Activated naive CD8-positive, alpha-beta T cell treated with anti-CD3 and anti-CD28 coated beads, Interleukin-2, amount 50 U/mL, for 16 hours (primary cell): Measurements from ENCODE around the gene MAPKAP1.
"Not testable (repeated sequence)": the region's sequence is repeated elsewhere in the genome, so short reads cannot be mapped to it uniquely, and the experiment has no call there.

Experiments
- DNase-seq: peaks from one replicate; pipeline ENCODE4 v3.0.0-alpha.2; 2020; ENCODE audit warnings: low read depth, low spot score

The MAPKAP1 gene

GRCh38 chr9:125730168-125730567 is 23.2 kb upstream of the MAPKAP1 start:
- no peak for DNase-seq

- DNase-seq, result no peak
Observed at GRCh38 chr9:125726456-125727132, 19.6 kb upstream of the MAPKAP1 start.

GRCh38 chr9:125707472-125707804 is 430 bp upstream of the MAPKAP1 start:
- DNase-seq, result no peak

GRCh38 chr9:125705893-125706292 is 1.1 kb downstream of the MAPKAP1 start:
- no peak for DNase-seq

GRCh38 chr9:125703662-125704061 is 3.3 kb downstream of the MAPKAP1 start:
- DNase-seq, result no peak

- no peak for DNase-seq
Observed at GRCh38 chr9:125701351-125701750, 5.7 kb downstream of the MAPKAP1 start.

- DNase-seq, result no peak
Observed at GRCh38 chr9:125700791-125701190, 6.2 kb downstream of the MAPKAP1 start.

GRCh38 chr9:125699870-125700269 is 7.1 kb downstream of the MAPKAP1 start:
- DNase-seq, result no peak

- DNase-seq, result no peak
Observed at GRCh38 chr9:125696106-125696647, 10.8 kb downstream of the MAPKAP1 start.

- DNase-seq, result not testable (repeated sequence)
Observed at GRCh38 chr9:125695548-125695947, 11.5 kb downstream of the MAPKAP1 start.

- DNase-seq, result no peak
Observed at GRCh38 chr9:125694478-125694877, 12.5 kb downstream of the MAPKAP1 start.

- DNase-seq, result not testable (repeated sequence)
Observed at GRCh38 chr9:125693492-125693891, 13.5 kb downstream of the MAPKAP1 start.

- DNase-seq, result no peak
Observed at GRCh38 chr9:125691869-125692268, 15.1 kb downstream of the MAPKAP1 start.

GRCh38 chr9:125690679-125691078 is 16.3 kb downstream of the MAPKAP1 start:
- DNase-seq, result no peak

- no peak for DNase-seq
Observed at GRCh38 chr9:125687163-125687863, 19.7 kb downstream of the MAPKAP1 start.

GRCh38 chr9:125685167-125685566 is 21.8 kb downstream of the MAPKAP1 start:
- no peak for DNase-seq

- no peak for DNase-seq
Observed at GRCh38 chr9:125683486-125683885, 23.5 kb downstream of the MAPKAP1 start.

- no peak for DNase-seq
Observed at GRCh38 chr9:125682340-125682739, 24.7 kb downstream of the MAPKAP1 start.

- no peak for DNase-seq
Observed at GRCh38 chr9:125681657-125682056, 25.4 kb downstream of the MAPKAP1 start.

- no peak for DNase-seq
Observed at GRCh38 chr9:125681086-125681622, 25.9 kb downstream of the MAPKAP1 start.

GRCh38 chr9:125680445-125680844 is 26.6 kb downstream of the MAPKAP1 start:
- no peak for DNase-seq

- DNase-seq, result no peak
Observed at GRCh38 chr9:125679597-125680189, 27.3 kb downstream of the MAPKAP1 start.
